B cell (primary cell): ENCODE data around the gene HTR3C.

Experiments used
- CTCF ChIP-seq: fragments of 200-600 bp; IDR thresholded peaks from one replicate; pipeline ENCODE4 v1.8.0; 2022; ENCODE audit warnings: antibody characterized with exemption, mild to moderate bottlenecking
- EZH2 ChIP-seq: IDR thresholded peaks from 2 replicates; pipeline ENCODE4 v1.6.1; 2012; ENCODE audit warnings: borderline replicate concordance, low read depth, mild to moderate bottlenecking, moderate library complexity, low read length; ENCODE audit not compliant: insufficient read depth, poor library complexity, severe bottlenecking

- no peak for TF ChIP-seq CTCF
- TF ChIP-seq EZH2, result no peak
Observed at GRCh38 chr3:184029443-184029842, 23.4 kb upstream of the HTR3C start.
